Activated CD4-positive, alpha-beta T cell treated with anti-CD3 and anti-CD28 coated beads, Interleukin-2, amount 50 U/mL, for 4 hours (primary cell): Measurements from ENCODE around the gene CYSTM1.

Experiments
- DNase-seq, 2 experiments: peaks; one replicate each; pipeline ENCODE4 v3.0.0-alpha.2; 2020

Gene CYSTM1

DNA sequence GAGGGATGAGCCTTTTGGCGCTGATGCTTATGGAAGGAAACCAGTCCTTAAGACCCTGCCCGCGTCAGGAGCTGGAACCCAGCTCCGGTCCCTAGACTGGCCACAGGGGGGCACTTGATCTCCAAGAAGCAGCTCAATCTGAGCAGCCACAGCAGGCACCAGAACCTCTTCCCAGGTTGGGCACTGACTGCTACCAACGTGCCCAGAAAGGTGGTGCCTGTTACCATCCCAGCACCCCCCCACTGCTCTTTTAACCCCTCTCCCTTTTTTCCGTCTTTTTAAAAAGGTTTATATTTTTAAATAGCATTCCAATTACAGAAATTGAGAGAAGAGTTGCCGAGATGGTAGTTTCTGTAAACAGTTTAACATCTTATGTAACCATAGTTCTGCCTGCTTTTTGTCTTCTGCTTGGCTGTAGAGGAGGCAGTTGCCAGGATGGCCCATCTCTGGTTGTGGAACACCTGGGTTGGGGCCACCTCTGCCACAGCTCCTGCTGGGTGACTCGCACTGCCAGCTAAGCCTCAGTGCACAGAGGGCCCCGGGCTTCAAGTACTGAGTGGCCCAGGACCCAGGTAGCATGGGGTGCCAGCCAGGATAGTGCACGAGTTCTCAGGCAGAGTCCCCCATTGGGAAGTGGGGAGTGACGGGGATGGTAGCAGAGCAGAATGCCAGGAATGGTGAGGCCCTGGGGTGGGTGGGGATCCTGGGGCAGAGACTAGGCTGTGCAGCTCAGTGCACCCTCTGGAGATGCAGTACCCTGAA, 65.1 kb downstream of the CYSTM1 start:
- DNase-seq, result peak; percentile 52 to 56

- DNase-seq, result no peak
Measured at GRCh38 chr5:140240987-140241706, 66.2 kb downstream of the CYSTM1 start.

DNA sequence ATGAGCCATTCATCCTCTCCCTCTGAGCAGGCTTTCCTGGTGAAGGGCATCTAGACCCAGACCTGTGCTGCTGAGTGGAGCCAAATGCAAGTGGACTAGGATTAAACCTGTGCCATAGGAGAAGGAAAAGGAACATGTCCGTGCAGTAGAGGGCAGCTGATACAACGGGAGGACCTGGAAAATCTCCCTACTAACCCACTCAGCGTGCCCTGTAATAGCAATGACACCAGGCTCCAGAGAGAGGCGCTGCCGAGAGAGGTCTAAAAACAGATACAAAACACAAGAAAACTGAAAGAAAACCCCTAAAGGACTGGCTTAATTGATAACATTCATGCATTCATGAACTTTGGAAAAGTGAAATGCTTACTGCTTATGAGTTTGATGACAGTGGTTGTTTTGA, 67.1 kb downstream of the CYSTM1 start:
- no peak for DNase-seq

DNA sequence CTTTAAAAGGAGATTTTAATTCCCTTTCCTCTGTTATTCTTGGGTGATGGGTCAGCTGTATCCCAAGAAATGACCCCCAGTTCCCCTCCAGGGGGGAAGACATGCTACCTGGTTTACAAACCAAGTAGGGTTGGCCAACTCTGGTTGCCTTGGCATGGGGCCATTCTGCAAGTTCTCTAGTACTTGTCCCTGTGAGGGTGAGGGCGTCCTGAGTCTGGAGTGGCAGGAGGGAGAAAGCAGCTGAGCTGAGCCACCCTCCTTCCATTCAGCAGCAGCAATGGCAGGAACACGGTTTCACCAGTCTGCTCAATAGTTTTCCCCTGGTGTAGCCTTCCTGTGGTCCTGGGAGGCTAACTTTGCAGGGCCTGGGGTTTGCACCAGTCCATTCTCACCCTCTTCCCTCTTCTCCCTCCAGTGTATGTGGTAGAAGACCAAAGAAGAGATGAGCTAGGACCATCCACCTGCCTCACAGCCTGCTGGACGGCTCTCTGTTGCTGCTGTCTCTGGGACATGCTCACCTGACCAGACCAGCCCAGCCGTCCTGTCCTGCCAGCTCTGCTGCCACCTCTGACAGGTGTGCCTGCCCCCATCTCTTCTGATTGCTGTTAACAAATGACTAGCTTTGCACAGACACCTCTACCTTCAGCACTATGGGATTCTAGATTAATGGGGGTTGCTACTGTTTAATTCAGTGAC, 68.0 kb downstream of the CYSTM1 start:
- DNase-seq, result no peak

DNA sequence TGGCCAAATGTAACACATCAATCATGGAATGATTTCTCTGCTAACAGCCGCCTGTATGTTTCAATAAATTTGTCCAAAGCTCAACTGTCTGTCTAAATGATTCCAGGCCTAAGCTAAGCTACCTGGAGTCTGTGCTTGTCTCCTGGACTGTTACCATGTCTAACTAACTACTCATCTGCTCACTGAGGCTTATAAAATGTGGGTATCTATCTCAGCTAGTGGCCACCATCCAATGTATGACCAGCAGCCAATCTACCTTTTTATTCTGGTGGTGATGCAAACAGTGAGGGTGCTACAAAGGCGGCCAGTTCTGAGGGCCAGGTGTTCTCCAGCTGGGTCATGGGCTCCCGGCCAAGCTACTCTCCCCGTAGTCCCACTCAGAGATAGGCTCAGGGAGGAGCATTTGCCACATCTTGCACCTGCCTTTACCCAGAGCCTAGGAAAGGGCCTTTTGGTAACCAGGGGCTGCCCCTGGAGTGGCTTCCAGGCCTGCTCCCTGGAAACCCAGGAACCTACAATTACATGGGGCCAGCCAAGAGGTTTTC, 68.8 kb downstream of the CYSTM1 start:
- no peak for DNase-seq

DNA sequence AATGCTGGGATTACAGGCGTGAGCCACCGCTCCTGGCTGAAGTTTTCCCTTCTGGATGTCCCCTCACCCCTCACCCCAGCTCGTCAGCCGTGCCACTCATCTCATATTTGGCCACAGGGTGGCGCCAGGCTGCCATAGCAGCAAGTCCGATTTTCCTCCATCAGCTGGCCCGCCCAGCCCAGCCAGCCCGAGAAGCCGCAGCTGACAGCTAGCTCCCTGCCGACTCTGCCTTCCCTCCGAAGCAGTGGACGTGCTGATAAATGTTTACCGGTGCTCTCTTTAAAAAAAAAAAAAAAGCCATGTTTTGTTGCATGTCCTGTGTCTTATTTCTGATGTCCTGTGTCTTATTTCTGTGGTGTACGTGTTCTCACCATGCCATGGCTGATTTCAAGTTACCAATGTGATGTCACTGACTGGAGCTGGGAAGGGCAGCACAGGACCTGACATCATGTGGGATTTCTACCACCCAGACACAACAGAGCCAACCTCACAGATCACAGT, 69.6 kb downstream of the CYSTM1 start:
- peak; percentile 78 to 80 for DNase-seq

- DNase-seq, result no peak
Measured at GRCh38 chr5:140245341-140245740, 70.4 kb downstream of the CYSTM1 start.

DNA sequence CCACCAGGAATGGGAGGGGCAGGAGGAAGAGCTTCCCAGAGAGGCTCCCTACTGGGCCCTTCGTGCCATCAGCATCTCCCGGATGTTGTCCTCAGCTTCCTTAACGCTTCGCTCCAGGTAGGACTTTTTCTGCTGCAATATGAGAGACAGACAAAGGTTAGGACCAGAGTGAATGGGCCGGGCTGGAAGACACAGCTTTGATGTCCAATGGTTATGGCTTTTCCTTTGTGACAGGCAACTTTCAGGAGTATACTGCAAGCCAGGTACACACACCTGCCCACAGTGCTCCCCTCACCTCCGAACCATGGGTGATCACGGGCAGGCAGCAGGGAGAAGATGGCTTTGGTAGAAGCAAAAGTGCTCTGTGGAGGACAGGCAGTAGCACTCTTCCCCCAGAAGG, 70.9 kb downstream of the CYSTM1 start:
- DNase-seq, result no peak

- DNase-seq, result no peak
Measured at GRCh38 chr5:140246378-140247122, 71.6 kb downstream of the CYSTM1 start.

DNA sequence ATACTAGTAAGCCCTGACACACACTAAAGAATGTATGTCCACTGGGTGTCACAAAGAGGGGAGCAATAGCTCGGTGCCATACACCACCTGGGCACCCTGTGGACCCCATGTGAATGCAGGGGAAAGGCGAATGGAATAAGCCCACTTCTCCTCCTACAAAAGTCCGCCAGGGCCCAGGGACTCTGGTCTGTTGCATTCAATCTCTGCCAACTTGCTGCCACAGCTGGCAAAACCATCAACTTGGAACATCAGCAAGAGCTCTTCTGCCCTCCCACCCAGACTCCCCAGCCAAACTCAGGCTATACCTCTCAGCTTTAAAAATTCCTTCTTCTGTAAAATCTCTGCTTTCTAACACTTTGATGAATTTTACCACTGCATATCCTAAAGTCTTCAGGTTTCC, 73.4 kb downstream of the CYSTM1 start:
- no peak for DNase-seq

DNA sequence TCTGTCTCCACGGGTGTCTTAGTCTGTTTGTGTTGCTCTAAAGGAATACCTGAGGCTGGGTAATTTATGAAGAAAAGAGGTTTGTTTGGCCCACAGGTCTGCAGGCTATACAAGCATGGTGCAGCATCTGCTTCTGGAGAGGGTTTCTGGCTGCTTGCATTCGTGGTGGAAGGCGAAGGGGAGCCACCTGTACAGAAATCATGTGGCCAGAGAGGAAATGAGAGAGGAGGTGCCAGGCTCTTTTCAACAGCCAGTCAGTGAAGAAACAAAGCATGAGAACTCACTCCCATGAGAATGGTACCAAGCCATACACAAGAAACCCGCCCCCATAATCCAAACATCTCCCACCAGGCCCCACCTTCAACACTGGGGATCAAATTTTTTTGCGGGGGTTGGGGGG, 74.5 kb downstream of the CYSTM1 start:
- DNase-seq, result no peak

GRCh38 chr5:140250386-140250785, 75.4 kb downstream of the CYSTM1 start:
- DNase-seq, result no peak

GRCh38 chr5:140251527-140251973, 76.6 kb downstream of the CYSTM1 start:
- DNase-seq, result peak; percentile 62 to 66

- DNase-seq, result no peak
Measured at GRCh38 chr5:140252470-140253126, 77.6 kb downstream of the CYSTM1 start.

GRCh38 chr5:140253985-140254384, 79.0 kb downstream of the CYSTM1 start:
- DNase-seq, result no peak

DNA sequence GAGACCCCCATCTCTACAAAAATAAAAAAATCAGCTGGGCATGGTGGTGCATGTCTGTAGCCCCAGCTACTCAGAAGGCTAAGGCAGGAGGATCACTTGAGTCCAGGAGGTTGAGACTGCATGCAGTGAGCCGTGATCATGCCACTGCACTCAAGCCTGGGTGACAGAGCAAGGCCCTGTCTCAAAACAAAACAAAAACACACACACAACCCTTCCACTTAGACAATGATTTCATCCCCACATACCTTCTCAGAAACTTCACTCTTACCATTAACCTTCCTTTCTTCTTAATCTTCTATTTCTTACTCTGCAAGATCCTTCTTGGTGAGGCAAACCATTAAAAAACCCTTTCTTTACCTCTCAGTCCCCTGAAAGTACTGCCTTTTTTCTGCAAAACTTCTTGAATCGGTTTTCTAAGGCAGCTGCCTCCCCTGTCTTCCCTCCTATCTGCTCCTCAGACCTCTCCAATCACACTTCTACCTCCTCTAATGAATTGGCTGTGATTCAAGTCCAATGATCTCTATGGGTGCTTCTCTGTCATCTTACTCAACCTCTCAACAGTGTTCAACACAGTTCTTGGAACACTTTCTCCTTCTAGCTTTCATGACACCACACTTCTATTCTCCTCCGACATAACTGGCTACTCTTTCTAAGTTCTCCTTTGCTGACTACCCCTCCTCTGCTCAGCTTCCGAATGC, 80.6 kb downstream of the CYSTM1 start:
- no peak for DNase-seq

DNA sequence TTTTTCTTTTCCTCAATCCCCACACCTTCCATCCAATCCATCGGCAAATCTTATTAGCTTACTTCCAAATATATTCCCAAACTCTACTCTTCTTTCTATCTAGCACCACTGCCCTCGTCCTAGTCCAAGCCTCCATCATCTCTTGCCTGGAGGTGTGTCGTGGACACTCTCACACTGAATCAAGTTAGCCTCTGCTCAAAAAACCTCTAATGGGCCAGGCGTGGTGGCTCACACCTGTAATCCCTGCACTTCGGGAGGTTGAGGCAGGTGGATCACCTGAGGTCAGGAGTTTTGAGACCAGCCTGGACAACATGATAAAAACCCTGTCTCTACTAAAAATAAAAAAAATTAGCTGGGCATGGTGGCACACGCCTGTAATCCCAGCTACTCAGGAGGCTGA, 81.7 kb downstream of the CYSTM1 start:
- DNase-seq, result no peak

- no peak for DNase-seq
Measured at GRCh38 chr5:140258016-140258415, 83.0 kb downstream of the CYSTM1 start.

DNA sequence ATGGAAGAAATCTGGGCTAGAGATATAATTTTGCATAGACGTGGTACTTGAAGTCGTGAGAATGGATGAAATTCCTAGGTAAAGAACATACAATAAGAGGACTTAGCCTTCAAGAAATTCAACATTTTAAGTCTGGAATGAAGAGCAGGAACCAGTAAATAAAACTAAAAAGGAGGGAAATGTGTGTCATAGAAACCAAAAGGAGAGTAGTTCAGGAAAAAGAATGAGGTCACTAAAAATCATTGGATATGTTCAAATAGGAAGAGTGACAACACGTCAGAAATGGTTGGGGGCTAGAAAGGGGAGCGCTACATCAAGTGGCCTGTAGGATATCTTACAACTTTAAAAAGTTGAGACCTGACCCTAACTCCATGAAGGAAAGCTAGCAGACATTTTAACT, 83.9 kb downstream of the CYSTM1 start:
- no peak for DNase-seq

DNA sequence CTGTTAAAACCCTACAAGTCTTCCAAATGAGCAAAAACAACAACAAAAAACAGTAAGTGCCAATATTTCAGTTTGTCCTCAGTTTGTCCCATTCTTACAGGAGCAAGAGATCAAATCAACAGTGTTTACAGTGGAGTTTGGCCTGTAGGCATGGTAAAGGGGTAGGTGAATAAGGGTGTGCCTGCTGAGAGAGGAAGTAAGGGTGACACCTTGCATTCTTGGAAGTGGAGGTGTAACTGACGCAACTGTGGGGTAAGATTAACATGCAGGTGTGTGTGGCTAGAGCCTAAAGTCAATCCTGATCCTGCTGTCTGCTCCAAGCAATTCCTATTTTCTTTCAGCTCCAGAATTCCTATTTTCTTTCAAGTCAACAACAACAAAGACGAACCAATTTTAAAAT, 84.5 kb downstream of the CYSTM1 start:
- DNase-seq, result no peak

- no peak for DNase-seq
Measured at GRCh38 chr5:140260089-140260656, 85.2 kb downstream of the CYSTM1 start.
